ENCODE data around the gene OSBPL8.

- TF ChIP-seq POLR2AphosphoS5 (IDR thresholded peaks at IDR 0.05; ENCODE audit: low read depth, low read length): no peak
- TF ChIP-seq POLR2A (IDR thresholded peaks at IDR 0.05; ENCODE audit: low read depth, low read length): no peak
- TF ChIP-seq TAF1 (IDR thresholded peaks at IDR 0.05; ENCODE audit: low read depth, low read length): no peak
- TF ChIP-seq SPI1 (IDR thresholded peaks at IDR 0.05; ENCODE audit: low read depth, low read length): no peak
Observed at GRCh38 chr12:76318773-76319594, 240.6 kb downstream of the OSBPL8 start.

Data from GM12891 (cell line).